Renal pelvis (tissue), 4 donors: ENCODE results near the gene VAC14. TPM values are rescaled to one million over a fixed set of nuclear protein-coding genes. Genes with fewer than 3 reads are reported as not detected.
"Not testable (repeated sequence)": the region's sequence is repeated elsewhere in the genome, so short reads cannot be mapped to it uniquely, and the experiment has no call there.

Experiments
- DNase-seq: peaks from one replicate; pipeline ENCODE4 v3.0.0-alpha.2; 2013
- polyA plus RNA-seq, 3 donors: library from polyadenylated mRNA; unstranded; fragments of 120-200 nt; gene quantifications; one replicate each; pipeline ENCODE4 v1.2.1, GENCODE V29; 2013; ENCODE audit not compliant: insufficient read length in 3 of 3

The VAC14 gene
- polyA plus RNA-seq, 3 donors: 46.5 to 49.9 (median 47.9) TPM

GRCh38 chr16:70684146-70685060 is 116.6 kb downstream of the VAC14 start:
- no peak for DNase-seq

- DNase-seq: no peak
Measured at GRCh38 chr16:70683146-70683944, 117.6 kb downstream of the VAC14 start.

GRCh38 chr16:70682239-70683145 is 118.5 kb downstream of the VAC14 start:
- no peak for DNase-seq

GRCh38 chr16:70681382-70682238 is 119.3 kb downstream of the VAC14 start:
- no peak for DNase-seq

GRCh38 chr16:70680495-70681381 is 120.2 kb downstream of the VAC14 start:
- DNase-seq: no peak

- no peak for DNase-seq
Measured at GRCh38 chr16:70679671-70680494, 121.1 kb downstream of the VAC14 start.

GRCh38 chr16:70678898-70679670 is 121.9 kb downstream of the VAC14 start:
- DNase-seq: no peak

GRCh38 chr16:70678121-70678897 is 122.6 kb downstream of the VAC14 start:
- DNase-seq: no peak

- DNase-seq: no peak
Measured at GRCh38 chr16:70677499-70678120, 123.3 kb downstream of the VAC14 start.

GRCh38 chr16:70676675-70677498 is 124.1 kb downstream of the VAC14 start:
- no peak for DNase-seq

- DNase-seq: no peak
Measured at GRCh38 chr16:70675851-70676513, 125.0 kb downstream of the VAC14 start.

GRCh38 chr16:70674221-70675014 is 126.5 kb downstream of the VAC14 start:
- no peak for DNase-seq

- DNase-seq: not testable (repeated sequence)
Measured at GRCh38 chr16:70670938-70671337, 130.0 kb downstream of the VAC14 start.

- no peak for DNase-seq
Measured at GRCh38 chr16:70670175-70670574, 130.8 kb downstream of the VAC14 start.
